Fibroblast of skin of back (primary cell): ENCODE data around the gene IFIH1.

Experiments
- DNase-seq: peaks from one replicate; pipeline ENCODE4 v3.0.0-alpha.2; 2013

Gene IFIH1

DNA sequence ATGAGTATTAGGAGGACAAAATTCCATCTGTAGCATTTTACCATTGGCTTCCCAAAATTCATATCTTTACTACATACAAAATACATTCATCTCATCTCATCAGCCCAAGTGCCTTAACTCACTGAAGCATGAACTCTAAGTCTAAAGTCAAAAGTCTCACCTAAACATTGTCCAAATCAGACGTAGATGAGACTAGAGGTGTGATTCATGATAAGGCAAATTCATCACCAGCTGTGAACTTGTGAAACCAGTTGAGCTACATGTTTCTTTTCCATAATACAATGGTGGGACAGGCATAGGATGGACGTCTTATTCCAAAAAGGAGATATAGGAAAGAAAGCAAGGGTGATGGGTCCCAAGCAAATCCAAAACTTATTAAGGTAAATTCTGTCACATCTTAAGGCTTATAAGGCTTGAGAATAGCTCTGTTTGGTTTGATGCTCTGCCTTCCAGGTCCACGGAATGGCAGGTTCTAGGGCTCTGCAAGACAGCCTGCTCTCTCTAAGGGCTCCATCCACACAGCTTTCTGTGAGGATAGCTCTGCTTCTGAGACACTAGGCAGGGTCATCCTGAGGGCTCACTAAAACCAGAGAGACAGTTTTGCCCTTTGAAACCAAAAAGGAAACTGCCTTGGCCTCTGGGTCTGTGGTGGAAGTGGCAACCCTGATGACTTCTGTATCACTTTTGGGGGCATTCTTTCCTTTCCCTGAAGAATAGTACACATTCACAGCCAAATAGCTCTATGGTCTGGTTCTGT lies 9.6 kb downstream of the IFIH1 start:
- no peak for DNase-seq

- no peak for DNase-seq
Observed at GRCh38 chr2:162305901-162306300, 12.6 kb downstream of the IFIH1 start.

DNA sequence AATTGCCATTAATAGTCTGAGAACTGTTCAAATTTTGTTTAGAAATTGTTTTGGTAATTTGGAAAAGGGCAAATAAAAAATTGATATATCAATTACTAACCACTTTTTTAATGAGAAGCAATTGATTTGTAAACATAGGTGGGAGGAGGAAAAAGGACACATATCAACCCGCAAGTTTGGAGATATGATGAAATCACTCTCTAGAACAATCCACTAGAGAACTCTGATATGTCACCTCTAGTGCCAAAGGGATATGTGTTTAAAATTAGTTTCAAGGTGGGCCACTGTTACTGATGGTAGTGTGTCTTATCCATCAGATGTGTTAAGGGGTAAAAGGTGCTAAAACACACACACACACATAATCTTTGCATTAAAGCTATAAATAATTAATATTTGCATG lies 16.6 kb downstream of the IFIH1 start:
- DNase-seq, result no peak

DNA sequence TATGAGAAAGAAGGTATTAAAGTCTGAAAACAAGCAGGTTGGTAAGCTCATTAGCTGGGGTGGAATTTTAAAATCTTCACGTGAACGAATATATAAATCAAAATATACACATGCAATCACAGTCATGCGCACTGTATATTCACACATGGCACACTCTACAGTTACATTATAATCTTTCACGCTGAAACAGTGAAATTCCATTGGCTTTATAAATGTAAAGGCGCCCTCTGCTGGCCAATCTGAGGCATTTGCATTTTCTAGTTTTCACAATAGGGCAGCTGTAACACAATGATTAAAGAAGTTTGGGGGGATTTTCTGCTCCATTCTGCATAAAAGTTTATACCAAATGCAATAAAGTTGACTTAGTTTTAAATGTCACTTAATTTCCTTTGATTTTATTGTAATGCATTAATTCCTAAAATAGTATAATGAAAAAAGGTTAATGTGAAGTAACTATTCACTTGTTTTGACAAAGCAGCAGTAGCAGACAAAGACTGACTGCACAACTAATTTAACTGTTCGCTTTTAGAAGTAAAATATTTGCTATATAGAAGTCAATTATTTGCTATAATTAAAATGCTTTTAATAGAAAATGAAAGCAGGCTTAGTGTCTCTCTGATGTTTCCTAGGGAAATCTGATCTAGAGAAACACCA lies 17.2 kb downstream of the IFIH1 start:
- peak; percentile 68 for DNase-seq

DNA sequence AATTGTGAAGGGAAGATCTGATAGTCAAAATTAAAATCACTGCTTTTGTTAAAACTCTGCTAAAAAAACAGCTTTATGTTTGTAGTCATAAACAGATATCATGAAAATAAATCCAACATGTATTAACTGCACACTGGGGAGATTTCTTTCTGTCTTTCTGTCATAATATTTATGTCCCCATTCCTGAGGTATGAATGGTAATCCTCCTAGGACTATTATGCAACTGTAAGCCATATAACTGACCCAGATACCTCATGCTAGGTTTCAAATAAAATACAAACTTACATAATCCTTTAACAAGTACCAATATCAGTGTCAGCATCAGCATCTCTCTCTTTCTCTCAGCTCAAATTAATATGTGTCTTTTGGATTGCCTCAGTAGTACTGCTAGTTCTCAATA lies 18.2 kb downstream of the IFIH1 start:
- peak; percentile 29 for DNase-seq

- no peak for DNase-seq
Observed at GRCh38 chr2:162298669-162299335, 19.7 kb downstream of the IFIH1 start.

- DNase-seq, result peak; percentile 76
Observed at GRCh38 chr2:162297925-162298552, 20.4 kb downstream of the IFIH1 start.

- no peak for DNase-seq
Observed at GRCh38 chr2:162295009-162295408, 23.5 kb downstream of the IFIH1 start.

- no peak for DNase-seq
Observed at GRCh38 chr2:162293122-162293786, 25.2 kb downstream of the IFIH1 start.

GRCh38 chr2:162291748-162292147 lies 26.7 kb downstream of the IFIH1 start:
- DNase-seq, result no peak

GRCh38 chr2:162282765-162283425 lies 35.6 kb downstream of the IFIH1 start:
- DNase-seq, result no peak

- no peak for DNase-seq
Observed at GRCh38 chr2:162280654-162281053, 37.8 kb downstream of the IFIH1 start.

DNA sequence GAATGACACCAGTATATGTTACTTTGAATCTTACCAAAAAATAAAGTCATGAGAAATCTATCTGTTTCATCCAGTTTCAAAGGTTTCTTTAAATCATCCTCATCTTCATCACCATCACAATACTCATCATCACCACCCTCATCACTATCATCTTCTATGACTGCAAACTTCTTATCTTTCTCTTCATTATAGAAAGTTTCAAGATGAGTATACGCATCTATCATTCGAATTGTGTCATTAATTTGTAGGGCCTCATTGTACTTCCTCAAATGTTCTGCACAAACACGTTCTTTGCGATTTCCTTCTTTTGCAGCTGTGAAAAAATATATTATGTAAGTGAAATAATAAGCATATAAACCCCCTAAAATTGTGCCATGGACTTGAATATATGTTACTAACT lies 41.1 kb downstream of the IFIH1 start:
- DNase-seq, result no peak

DNA sequence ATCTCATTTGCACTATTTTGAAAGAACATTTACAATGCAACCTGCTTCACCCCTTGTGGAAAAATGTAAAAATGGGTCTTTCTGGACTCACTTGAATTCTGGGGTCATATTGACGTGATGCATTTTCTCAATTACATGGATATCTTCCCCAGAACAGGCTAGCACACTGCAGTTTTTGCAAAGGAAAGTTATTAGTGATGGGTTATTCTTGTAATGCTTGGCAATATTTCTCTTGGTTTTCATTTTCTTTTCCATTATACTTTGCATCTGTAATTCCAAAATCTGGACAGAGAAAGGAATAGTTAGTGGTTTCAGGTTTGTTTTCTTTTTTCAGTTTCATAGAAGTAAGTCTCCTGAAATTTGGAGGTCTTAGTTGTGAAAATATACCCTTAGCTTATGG lies 50.5 kb downstream of the IFIH1 start:
- DNase-seq, result no peak

GRCh38 chr2:162267496-162267895 lies 51.0 kb downstream of the IFIH1 start:
- no peak for DNase-seq

DNA sequence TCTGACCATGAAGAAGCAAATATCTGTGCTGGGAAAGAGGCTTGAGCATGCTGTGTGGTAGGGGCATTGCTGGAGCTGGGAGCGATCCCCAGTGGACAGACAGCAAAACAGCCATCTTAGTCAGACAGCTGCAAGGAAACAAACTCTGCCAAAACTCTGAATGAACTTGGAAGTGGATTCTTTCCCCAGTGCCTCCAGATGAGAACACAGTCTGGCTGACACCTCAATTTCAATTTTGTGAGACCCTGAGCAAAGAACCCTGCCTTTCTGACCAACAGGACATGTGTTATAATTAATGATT lies 52.1 kb downstream of the IFIH1 start:
- no peak for DNase-seq

- no peak for DNase-seq
Observed at GRCh38 chr2:162265666-162266459, 52.6 kb downstream of the IFIH1 start.

DNA sequence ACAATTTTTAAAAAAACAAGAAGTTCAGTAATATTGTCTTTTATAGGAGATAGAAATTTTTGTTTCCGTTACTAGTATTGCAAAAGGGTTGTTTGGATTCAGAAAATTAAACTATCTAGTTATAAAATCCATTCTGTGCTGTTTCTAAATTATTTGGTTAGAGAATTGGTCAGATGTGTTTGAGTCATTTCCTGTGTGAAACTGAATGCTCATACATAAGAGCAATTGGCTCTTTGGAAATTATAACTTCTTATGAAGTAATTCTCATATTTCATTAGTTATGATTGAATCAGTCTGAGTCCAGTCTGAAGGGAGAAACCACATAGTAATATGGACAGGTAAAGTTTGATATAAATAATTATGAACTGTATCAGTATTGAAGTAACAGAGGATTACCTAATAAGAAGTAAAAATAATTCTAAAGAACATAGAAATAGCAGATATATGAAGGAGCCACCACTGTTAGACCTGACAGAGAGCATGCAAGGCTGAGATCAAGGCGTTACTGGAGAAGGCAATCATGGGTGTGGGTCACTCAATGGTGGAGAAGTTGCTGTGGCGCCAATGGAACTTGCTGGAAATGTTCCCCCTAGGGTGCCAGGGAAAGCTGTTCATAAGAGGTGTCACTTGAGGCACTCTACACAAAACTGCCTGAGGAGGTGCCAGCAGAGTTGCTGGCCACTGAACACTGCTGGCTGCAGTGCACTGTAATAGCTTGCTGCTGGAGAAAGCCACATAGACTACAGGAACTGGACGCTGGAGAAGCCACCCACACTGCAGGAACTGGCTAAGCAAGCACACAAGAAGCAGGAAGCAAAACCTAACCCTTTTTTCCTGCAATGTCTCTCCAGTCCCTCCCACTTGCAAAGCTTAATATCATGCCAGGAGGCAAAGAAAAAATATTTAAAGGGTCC lies 57.2 kb downstream of the IFIH1 start:
- peak; percentile 55 for DNase-seq

GRCh38 chr2:162258686-162259085 lies 59.8 kb downstream of the IFIH1 start:
- DNase-seq, result peak; percentile 51

DNA sequence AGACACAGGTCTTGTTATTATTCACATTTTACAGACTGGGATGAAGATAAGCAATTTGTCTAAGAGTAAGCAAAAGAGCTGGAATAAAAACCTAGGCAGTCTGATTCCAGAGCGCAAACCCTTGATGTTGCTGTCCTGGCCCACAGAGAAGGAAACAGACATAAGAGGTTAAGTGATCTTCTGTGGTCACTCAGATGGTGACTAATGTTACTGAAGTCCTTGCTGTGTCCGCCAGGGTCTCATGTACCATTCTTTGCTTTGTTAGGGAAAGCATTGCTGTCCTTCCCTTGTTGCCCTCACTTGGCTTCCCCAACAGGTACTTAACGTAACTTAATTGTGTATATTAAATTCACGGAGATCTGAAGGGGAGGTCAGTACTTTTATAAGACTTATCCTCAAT lies 60.3 kb downstream of the IFIH1 start:
- DNase-seq, result no peak
